HG03060 (cell line): Measurements from ENCODE around the gene RABAC1.

ENCODE experiments used
- ATAC-seq: cut with Tn5 transposase; IDR thresholded peaks from one replicate; pipeline ENCODE4 v1.9.1; 2021; ENCODE audit warnings: low read depth, moderate number of reproducible peaks; ENCODE audit not compliant: unreplicated experiment

Gene RABAC1

GRCh38 chr19:41930926-41931592 lies 28.1 kb downstream of the RABAC1 start:
- ATAC-seq, result no peak

- ATAC-seq, result no peak
Measured at GRCh38 chr19:41930322-41930722, 28.8 kb downstream of the RABAC1 start.

GRCh38 chr19:41929536-41930071 lies 29.5 kb downstream of the RABAC1 start:
- ATAC-seq, result no peak

- ATAC-seq, result no peak
Measured at GRCh38 chr19:41928754-41929535, 30.2 kb downstream of the RABAC1 start.

- ATAC-seq, result no peak
Measured at GRCh38 chr19:41928221-41928683, 30.9 kb downstream of the RABAC1 start, which contains the start of gene ERFL. TSS of gene ERFL (minus strand) at chr19:41928449. CDS start at chr19:41912919, 15,530 bp downstream.

- no peak for ATAC-seq
Measured at GRCh38 chr19:41927497-41928192, 31.5 kb downstream of the RABAC1 start.

GRCh38 chr19:41926763-41927496 lies 32.2 kb downstream of the RABAC1 start:
- no peak for ATAC-seq

GRCh38 chr19:41926028-41926762 lies 32.9 kb downstream of the RABAC1 start:
- ATAC-seq, result no peak

GRCh38 chr19:41925208-41926003 lies 33.7 kb downstream of the RABAC1 start:
- ATAC-seq, result no peak

GRCh38 chr19:41924151-41925145 lies 34.7 kb downstream of the RABAC1 start:
- no peak for ATAC-seq

GRCh38 chr19:41923045-41923788 lies 35.9 kb downstream of the RABAC1 start:
- no peak for ATAC-seq

- ATAC-seq, result no peak
Measured at GRCh38 chr19:41922585-41922984, 36.5 kb downstream of the RABAC1 start.

- no peak for ATAC-seq
Measured at GRCh38 chr19:41921577-41922576, 37.2 kb downstream of the RABAC1 start.

GRCh38 chr19:41920882-41921576 lies 38.1 kb downstream of the RABAC1 start:
- ATAC-seq, result no peak
